ENCODE measurements around the gene RNF38. TPM values are rescaled to one million over a fixed set of nuclear protein-coding genes. Genes with fewer than 3 reads are reported as not detected.

RNF38 gene
- total and polyA plus RNA-seq, 7 donors = 7.6 to 36.9 (median 18.7) TPM

- WGBS, 3 donors = 90 to 94% (median 94%) methylated on average over 3 of the region's 3 CpGs
- no peak overlapping the region for H3K4me3 ChIP-seq
- intact Hi-C loops (cut with DNase I) = no loop called here
- no peak for ATAC-seq
- no peaks in the 10 kb centered on the region for H3K4me1 ChIP-seq
- H3K27ac ChIP-seq = no peak overlapping the region
- H3K9me3 ChIP-seq = no peaks in the 10 kb centered on the region
- H3K36me3 ChIP-seq (ENCODE audit: insufficient read depth in 1 of 2, low read depth in 1 of 2) = no peaks in the 10 kb centered on the region
- DNase-seq = no peak
- TF ChIP-seq CTCF (IDR thresholded peaks at IDR 0.05) = no peak
- H3K27me3 ChIP-seq (ENCODE audit: insufficient read depth in 3 of 3, low read length in 2 of 3) = no peaks in the 10 kb centered on the region
Observed at GRCh38 chr9:36437790-36438189, 37.7 kb upstream of the RNF38 start.

GRCh38 chr9:36436909-36437308 is 36.8 kb upstream of the RNF38 start:
- no peak overlapping the region for H3K27ac ChIP-seq

GRCh38 chr9:36433386-36433785 is 33.3 kb upstream of the RNF38 start:
- Histone ChIP-seq H3K4me1 (no peaks in the 10 kb centered on the region), H3K9me3 (no peaks in the 10 kb centered on the region), H3K27ac (no peak overlapping the region), H3K4me3 (no peak overlapping the region), H3K36me3 (ENCODE audit: insufficient read depth in 1 of 2, low read depth in 1 of 2) (no peaks in the 10 kb centered on the region), H3K27me3 (ENCODE audit: insufficient read depth in 3 of 3, low read length in 2 of 3) (no peaks in the 10 kb centered on the region)
- intact Hi-C loops (cut with DNase I) = no loop called here
- DNase-seq (no peak), ATAC-seq (no peak)
- no peak for TF ChIP-seq CTCF (IDR thresholded peaks at IDR 0.05)
- WGBS, 3 donors = 79 to 93% (median 86%) methylated on average over 6 of the region's 6 CpGs

More at GRCh38 chr9:36436909-36437308, 36.8 kb upstream of the RNF38 start:
- intact Hi-C loops (cut with DNase I) = no loop called here
- DNase-seq (no peak), ATAC-seq (no peak)
- Histone ChIP-seq H3K36me3 (ENCODE audit: insufficient read depth in 1 of 2, low read depth in 1 of 2) (no peaks in the 10 kb centered on the region), H3K9me3 (no peaks in the 10 kb centered on the region), H3K4me3 (no peak overlapping the region), H3K27me3 (ENCODE audit: insufficient read depth in 3 of 3, low read length in 2 of 3) (no peaks in the 10 kb centered on the region), H3K4me1 (no peaks in the 10 kb centered on the region)
- WGBS, 3 donors = 42 to 66% (median 47%) methylated on average over 2 of the region's 2 CpGs
- TF ChIP-seq CTCF (IDR thresholded peaks at IDR 0.05) = no peak

GRCh38 chr9:36431078-36431477 is 31.0 kb upstream of the RNF38 start:
- no peak for TF ChIP-seq CTCF (IDR thresholded peaks at IDR 0.05)
- no peaks in the 10 kb centered on the region for H3K4me1 ChIP-seq
- WGBS, 3 donors = 94 to 96% (median 95%) methylated on average over 4 of the region's 4 CpGs
- H3K9me3 ChIP-seq = no peaks in the 10 kb centered on the region
- no peak overlapping the region for H3K4me3 ChIP-seq
- no peaks in the 10 kb centered on the region for H3K36me3 ChIP-seq (ENCODE audit: insufficient read depth in 1 of 2, low read depth in 1 of 2)
- ATAC-seq (no peak), DNase-seq (no peak)
- no peaks in the 10 kb centered on the region for H3K27me3 ChIP-seq (ENCODE audit: insufficient read depth in 3 of 3, low read length in 2 of 3)
- no peak overlapping the region for H3K27ac ChIP-seq
- intact Hi-C loops (cut with DNase I) = no loop called here

- ATAC-seq = no peak
- no peaks in the 10 kb centered on the region for H3K36me3 ChIP-seq (ENCODE audit: insufficient read depth in 1 of 2, low read depth in 1 of 2)
- H3K27me3 ChIP-seq (ENCODE audit: insufficient read depth in 3 of 3, low read length in 2 of 3) = no peaks in the 10 kb centered on the region
- H3K4me1 ChIP-seq = no peaks in the 10 kb centered on the region
- intact Hi-C loops (cut with DNase I) = no loop called here
- no peak for TF ChIP-seq CTCF (IDR thresholded peaks at IDR 0.05)
- DNase-seq = no peak
- H3K27ac ChIP-seq = no peak overlapping the region
- H3K9me3 ChIP-seq = no peaks in the 10 kb centered on the region
- H3K4me3 ChIP-seq = no peak overlapping the region
Observed at GRCh38 chr9:36426945-36427344, 26.9 kb upstream of the RNF38 start.

Data from psoas muscle (tissue), 8 donors.